Activated CD8-positive, alpha-beta memory T cell treated with anti-CD3 and anti-CD28 coated beads for 1 hour (primary cell): ENCODE results near the gene HAUS3.
A peak's percentile ranks its signal among the peaks of the same experiment; 100 is the strongest.
"Not testable (repeated sequence)": the region's sequence is repeated elsewhere in the genome, so short reads cannot be mapped to it uniquely, and the experiment has no call there.

Experiments used
- DNase-seq, 2 donors: peaks; one replicate each; pipeline ENCODE4 v3.0.0-alpha.2; 2020; ENCODE audit warnings: low read depth in 1 of 2; ENCODE audit errors: extremely low read depth in 1 of 2

HAUS3 gene

GRCh38 chr4:2222838-2223237, 19.1 kb downstream of the HAUS3 start:
- no peak for DNase-seq

GRCh38 chr4:2221378-2221777, 20.5 kb downstream of the HAUS3 start:
- DNase-seq: not testable (repeated sequence)

- DNase-seq: peak; percentile 61 to 67
Measured at GRCh38 chr4:2220016-2220630, 21.8 kb downstream of the HAUS3 start.

- DNase-seq: no peak
Measured at GRCh38 chr4:2219233-2219760, 22.6 kb downstream of the HAUS3 start.

GRCh38 chr4:2218436-2218835, 23.5 kb downstream of the HAUS3 start:
- DNase-seq: no peak

- no peak for DNase-seq
Measured at GRCh38 chr4:2217726-2218125, 24.2 kb downstream of the HAUS3 start.

- DNase-seq: no peak
Measured at GRCh38 chr4:2212831-2213230, 29.1 kb downstream of the HAUS3 start.

GRCh38 chr4:2202789-2203188, 39.1 kb downstream of the HAUS3 start:
- not testable (repeated sequence) for DNase-seq

- no peak for DNase-seq
Measured at GRCh38 chr4:2194496-2194895, 47.4 kb downstream of the HAUS3 start.

- no peak for DNase-seq
Measured at GRCh38 chr4:2193326-2193725, 48.6 kb downstream of the HAUS3 start.

- DNase-seq: no peak
Measured at GRCh38 chr4:2186865-2187172, 55.1 kb downstream of the HAUS3 start.

GRCh38 chr4:2186133-2186864, 55.6 kb downstream of the HAUS3 start:
- no peak for DNase-seq

GRCh38 chr4:2183394-2183793, 58.5 kb downstream of the HAUS3 start:
- DNase-seq: no peak

- no peak for DNase-seq
Measured at GRCh38 chr4:2182994-2183393, 58.9 kb downstream of the HAUS3 start.

- no peak for DNase-seq
Measured at GRCh38 chr4:2180410-2180809, 61.5 kb downstream of the HAUS3 start.

- no peak for DNase-seq
Measured at GRCh38 chr4:2179717-2180116, 62.2 kb downstream of the HAUS3 start.

GRCh38 chr4:2178986-2179385, 62.9 kb downstream of the HAUS3 start:
- no peak for DNase-seq
